IPS-NIHi7 (cell line): Measurements from ENCODE around the gene CPLX3.
A peak's percentile ranks its signal among the peaks of the same experiment; 100 is the strongest.

ENCODE experiments used
- DNase-seq: peaks from one replicate; pipeline ENCODE4 v3.0.0; 2012; ENCODE audit warnings: mixed read lengths; ENCODE audit errors: extremely low spot score

The CPLX3 gene

DNA sequence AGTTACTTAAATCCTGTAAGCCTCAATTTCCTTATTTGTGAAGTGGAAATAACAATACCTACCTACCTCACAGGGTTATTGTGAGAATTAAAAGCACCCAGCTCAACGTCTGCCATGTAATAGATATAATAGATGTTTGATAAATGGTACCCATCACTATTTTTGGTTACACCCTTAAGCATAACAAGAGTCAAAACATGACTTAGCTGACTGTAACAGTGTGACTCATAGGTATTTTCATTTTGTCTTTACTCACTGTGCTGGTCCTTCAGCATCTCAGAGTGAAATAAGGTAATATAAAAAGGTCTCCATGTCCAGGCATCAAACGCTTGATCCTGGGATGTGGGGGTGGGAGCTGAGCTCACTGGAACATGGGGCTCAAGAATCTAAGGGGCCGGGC is 3.1 kb downstream of the CPLX3 start:
- no peak for DNase-seq

DNA sequence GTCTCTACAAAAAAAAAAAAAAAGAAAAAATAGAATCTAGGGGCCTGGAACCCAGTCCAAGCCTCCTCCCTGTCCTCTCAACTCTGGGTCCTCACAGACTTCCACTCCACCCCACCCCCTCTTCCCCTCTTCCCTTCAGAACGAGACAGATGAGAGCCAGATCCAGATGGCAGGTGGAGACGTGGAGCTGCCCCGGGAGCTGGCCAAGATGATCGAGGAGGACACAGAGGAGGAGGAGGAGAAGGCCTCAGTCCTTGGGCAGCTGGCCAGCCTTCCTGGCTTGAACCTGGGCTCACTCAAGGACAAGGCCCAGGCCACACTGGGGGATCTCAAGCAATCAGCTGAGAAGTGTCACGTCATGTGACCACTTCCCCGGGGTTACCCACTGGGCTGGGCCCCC is 3.6 kb downstream of the CPLX3 start:
- no peak for DNase-seq

DNA sequence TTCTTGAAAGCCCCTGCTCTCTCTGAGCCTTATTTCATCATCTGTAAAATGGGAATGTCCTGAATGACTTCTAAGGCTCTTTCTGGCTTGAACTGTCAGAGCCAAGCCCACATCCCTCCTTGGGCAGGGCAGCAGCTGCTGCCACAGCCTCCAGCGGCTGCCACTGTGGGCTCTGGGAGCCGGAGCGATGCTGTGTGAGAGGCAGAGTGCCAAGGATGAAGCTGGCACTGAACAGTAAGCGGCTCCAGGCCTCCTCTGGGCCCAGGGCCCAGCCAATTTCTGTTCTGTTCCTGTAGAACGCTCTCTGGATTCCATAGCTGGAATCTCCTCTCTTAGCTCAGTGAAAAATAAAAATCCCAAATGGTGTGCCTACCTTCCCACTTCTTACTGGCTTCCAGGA is 4.4 kb downstream of the CPLX3 start:
- no peak for DNase-seq

DNA sequence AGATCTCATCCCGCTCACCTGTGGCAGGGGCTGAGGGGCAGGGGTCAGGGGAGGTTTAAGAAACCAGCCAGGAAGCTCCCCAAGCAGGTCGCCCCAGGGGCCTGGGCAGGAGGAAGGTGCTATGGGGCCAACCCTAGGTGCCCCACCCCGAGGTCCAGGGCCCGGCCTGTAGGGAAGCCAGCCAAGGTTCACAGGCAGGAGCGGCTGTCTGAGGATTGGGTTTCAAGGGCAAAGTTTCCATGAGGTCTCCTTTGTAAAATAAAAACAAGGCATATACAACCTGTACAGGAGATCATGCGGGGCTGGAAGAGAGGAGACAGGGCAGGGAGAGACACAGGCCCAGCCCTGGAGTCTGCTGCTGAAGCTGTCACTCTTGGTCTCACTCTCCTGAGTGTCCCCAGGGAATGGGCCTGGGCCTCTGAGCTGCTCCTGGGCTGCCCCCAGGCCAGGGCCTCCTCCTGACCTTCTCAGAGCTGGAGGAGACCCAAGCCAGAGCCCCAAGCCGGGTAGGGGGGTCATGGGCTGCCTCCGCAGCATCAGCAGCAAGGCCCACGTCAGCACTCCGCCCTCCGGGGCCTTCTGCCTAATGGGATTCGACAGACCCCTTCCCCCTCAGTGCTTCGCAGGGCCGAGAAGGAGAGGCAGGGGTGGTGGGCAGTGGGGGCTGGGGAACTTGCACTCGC is 5.5 kb downstream of the CPLX3 start:
- no peak for DNase-seq

DNA sequence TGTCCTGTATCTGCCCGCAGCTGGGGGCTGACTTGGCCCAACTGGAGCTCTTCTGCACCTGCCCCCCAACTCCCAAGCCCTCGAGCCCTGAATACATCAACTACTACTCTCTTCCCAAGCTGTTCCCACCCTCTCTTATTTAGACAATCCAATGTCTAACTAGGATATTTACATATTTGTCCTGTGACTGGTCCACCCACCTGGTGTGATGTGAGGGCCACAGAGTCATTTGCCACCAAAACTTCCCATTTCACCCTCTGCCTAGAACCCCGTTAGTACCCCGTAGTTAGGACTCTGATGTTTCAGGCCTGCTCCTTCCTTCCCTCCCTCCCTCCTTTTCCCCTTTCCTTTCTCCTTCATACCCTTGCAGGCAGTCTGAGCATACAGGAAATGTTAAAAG is 6.4 kb downstream of the CPLX3 start:
- DNase-seq, result no peak

DNA sequence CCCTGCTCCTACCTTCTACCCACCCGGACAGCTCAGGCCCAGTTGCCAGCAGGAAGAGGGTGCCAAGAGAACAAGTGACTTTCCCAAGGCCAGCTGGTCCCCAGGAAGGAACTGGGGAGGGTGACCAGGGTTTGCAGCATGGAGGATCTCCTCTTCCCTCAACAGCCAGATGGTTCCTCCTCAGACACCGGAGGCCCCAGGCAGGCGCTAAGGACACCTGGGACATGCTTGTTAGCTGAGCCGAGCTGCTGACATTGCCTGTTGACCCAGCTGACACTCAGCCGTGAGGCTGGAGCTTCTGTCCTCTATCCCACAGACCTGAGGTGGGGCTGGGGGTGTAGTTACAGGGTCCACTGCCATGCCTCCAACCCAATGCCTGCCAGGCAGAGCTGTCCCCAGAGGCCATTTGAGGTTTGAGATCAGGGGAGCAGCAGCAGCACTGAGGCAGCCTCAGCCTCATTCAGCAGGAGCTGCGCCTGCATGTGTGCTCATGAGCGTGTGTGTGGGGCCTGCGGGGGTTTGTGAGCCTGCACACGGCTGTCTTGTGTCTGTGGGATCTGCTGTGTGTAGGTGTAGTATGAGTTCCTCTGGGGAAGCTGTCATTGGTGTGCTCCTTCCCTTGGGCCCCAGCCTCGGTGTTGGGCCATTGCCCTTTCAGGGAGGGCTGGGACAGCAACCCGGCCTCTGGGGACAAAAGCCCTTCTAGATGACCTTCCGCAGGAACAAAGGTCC is 7.1 kb downstream of the CPLX3 start:
- DNase-seq, result no peak

DNA sequence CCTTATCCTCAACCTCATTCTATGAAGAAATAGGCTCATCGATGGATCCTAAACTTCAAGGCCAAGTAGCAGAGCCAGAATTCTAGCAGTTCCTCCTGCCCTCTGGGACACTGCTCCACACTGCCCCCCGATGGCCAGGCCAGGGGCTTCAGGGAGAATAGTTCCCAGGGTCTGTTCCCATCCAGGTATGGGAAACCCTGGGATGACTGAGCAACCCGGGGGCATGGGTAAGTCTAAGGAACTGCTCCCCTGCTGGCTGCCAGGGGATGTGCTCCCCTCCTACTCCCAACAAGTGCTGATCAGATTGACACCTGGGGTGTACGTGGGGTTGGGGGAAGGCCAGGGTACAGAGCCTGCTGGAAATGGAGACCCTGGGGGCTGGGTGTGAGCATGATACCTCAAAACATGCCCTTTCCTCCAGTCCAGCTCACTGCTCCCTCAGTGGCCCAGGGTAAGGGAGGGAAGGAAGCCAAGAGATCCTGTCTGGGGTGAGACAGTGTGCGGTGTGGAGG is 8.9 kb downstream of the CPLX3 start:
- peak; percentile 97 for DNase-seq

DNA sequence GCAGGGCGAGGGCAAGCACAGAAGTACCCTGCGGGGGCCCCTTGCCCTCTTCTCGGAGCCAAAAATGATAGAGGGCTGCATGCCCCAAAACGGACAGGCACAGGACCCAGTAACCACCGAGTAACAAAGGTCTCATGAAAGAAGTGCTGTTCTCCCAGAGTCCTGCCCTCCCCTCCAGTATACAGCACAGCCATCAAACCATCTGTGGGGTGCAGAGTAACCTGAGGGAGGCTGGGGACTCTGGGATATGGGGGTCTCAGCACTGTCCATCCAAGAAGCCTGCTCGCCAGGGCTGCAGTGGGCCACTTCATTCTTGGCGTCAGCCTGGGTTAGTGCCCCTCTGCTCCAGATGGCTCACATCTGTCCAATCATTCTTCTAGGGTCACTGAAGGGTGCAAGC is 10.4 kb downstream of the CPLX3 start:
- DNase-seq, result no peak

DNA sequence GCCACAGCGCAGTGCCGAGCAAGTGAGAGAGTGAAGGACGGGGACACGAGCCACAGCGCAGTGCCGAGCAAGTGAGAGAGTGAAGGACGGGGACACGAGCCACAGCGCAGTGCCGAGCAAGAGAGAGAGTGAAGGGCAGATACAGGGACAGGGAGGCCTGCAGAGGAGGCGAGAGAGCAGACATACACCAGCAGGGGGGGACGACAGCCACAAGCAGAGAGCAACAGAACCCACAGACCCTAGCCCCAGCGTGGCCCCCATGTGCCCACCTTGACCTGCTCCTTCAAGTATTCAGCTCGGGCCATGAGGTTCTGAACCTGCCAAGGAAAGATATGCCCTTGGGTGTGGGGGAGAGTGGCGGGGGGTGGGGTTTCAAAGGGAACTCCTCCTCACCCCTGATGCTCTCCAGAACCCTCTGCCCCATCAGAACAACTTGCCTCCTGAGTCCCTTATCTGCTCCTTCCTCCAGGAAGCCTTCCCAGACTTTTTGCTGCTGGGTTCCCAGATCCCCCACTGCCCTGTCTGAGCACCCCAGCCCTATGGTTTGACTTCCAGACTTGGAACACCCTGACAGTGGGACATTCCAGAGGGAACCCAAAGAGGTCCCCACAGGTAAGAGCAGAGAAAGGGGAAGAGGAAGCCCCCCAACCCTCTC is 11.2 kb downstream of the CPLX3 start:
- DNase-seq, result no peak

DNA sequence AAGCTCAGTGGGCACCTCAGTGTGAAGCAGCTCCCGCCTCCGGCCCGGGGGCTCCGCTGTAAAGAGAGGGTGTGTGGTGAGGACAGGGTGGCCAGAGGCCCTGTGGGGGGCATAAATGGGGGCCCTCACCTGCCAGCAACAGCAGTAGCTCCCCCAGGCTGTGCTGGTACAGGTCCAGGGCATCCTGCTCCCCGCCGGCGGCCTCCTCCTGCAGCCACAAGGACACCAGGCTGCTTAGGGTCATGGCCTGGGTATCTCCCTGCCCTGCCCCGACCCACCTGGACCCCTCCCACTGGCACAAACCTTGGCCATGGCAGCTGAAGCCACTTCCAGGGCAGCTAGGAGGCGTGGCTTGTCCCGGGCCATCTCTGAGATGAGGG is 11.7 kb downstream of the CPLX3 start:
- no peak for DNase-seq

DNA sequence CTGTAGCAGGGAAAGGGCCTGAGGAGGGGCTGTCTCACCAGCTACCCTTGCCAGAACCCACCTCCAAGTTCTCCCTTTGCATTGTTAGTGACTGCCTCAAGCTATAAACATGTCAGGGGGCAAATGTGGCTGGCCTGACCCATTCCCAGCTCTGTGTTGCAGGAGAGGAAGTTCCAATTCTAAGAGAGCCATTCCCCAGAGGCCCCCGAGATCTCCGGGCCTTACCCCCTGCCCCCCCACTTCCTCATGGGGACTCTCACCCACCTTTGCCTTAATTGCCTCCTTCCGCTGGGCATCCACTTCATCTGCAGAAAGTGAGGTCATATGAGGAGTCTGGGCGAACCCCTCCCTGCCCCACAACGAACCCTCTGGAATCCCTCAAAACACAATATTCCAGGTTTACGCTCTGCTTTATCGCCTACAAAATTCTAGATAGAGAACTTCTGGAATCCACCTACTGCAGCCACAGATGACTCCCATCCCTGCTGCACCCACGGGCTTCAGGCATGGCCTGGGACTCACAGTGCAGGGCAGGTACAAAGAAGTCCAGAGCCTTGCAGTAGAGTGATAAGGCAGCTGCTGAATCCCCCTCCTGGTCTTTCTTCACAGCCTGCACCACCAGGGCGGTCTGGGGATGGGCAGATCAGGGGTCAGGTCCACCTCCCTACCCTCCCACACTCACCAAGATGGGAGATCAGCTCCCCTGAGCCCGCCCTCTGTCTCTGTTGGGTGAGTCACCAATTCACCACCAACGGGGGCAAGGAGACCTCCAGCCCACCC is 12.5 kb downstream of the CPLX3 start:
- no peak for DNase-seq

DNA sequence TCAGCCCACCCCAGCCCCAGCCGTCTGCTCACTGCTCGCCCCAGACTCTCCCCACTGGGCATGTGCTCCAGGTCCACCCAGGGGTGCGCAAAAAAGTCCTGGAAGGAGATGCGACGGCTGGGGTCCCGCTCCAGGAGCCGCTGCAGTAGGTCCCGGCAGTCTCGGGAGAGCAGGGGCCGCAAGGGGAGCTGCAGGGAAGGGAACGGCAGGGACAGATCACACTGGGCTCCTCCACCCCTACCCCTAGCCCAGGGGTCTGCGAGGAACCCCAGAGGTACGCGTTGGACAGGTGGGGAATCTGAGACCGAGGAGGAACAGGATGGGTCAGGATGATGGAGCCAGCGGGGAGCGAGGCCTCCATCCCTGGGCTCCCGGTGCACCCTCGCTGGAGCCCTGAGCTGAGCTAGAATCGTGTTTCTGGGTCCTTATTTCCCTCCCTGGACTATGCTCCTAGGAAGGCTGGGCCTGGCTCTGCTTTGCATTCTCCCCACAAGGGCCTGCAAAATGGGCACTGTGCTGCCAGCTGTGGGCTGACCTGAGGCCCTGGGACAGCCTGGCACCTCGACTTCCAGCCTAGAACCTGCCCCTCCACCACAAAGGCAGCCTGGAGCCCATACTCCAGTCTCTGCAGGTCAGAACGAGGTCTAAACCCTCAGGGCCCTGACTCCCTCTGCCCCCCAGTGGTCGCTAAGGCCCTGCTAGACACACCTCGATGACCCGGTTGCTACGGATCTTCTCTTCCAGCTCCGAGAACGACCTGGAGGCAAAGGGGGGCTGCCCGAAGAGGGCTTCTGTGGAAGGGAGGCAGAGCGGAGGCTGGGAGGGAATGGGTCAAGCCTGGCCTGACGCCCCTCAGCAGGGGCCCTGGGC is 13.3 kb downstream of the CPLX3 start:
- DNase-seq, result peak; percentile 47

DNA sequence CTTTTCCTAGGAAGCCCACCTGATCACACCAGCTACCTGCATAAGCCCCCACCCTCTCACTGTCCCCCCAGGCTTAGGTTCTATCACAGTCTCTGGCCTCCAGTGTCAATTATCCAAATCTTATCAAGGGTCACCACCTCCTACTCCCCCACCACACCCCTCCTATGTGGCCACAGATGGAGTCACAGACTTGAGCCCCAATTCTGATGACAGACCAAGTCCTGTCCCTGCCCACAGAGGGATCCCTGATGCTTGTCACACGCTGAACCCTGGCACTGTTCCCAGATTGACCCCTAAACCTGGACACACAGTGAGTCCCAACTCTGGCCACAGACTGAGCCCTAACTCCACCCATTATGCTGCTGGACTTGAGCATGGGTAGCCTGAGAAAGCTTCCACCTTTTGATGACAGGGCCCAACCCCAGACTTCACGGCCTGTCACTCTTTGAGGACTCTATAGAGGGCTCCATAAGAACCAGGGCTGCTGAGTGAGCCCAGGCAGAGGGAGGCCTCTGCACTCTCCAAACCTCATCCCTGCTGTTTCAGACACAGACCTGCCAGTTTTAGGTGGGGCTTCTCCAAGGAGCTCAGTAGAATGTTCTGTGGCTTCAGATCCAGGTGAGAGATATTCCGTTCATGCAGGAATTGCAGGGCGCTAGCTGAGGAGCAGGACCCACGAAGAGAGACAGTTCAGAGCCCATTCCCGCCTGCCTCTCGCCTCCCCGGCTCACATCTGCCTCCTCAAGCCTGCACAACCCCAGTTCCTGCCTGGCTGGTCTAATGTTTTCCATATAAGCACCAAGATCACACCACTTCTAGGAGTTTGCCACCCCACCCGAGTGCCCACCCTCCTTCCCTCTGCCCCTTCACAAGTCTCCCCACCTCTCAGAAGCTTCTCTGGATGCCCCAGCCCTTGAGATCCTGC is 14.7 kb downstream of the CPLX3 start:
- no peak for DNase-seq

DNA sequence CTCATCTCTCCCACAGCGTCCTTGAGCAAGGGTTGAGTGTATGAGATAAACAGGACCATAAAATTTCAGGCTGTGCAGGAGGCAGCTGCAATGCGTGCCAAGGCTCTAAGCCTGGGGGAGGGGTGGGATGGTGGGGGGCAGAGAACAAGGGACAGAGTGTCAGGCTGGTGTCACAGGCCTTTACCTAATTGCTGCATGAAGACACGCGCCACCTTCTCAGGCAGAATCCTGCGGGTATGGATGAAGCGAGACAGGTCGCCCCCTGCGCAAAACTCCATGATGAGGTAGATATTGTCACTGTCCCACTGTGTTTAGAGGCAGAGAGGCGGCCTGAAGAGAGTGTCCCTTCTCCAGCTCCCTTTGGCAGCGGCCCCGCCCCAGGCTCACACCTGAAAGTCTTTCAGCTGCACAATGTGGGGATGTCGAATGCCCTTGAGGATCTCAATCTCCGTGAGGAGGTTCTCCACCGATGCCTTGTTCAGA is 15.5 kb downstream of the CPLX3 start:
- DNase-seq, result no peak

DNA sequence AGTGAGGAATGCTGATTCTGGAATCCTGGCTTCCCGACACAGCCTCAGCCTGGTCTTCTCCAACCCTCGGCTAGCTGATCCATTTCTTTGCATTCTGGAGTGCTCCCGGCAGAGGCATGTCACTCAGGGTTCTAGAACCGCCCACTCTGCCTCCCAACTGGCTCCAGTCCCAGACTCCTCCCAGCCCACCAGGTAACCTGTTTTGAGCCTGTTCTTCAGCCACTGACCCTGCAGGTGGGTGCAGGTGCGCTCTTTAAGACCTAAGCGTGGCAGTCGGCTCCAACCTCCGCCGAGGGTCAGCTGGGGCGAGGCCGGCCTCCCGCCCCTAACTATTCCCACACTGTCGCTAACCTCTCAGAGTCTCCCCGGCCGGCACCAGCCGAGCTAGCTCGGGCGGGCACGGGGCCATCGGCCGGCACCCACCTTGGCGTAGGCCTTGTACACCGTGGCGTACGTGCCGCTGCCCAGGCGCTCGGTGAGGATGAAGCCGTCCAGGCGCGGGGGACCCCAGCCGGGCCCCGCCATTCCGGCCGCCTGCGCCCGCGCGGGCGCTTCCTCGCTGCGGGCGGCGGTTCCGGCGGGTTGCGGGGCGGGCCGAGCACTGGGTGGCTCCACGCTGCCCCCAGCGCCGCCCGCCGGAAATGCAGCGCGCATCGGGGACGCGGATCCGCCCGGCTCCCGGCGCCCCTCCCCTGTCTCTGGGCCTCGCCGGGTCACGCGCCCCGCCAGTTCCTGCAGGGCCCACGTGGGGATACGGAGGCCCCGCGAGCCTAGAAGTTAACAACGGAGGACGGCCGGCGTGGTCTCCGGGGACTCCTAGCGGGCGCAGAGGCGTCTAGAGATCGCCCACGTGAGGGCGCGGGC is 16.4 kb downstream of the CPLX3 start, which contains the start of gene ULK3:
Gene ULK3 (minus strand): TSS at position 576 of the 864 bp plus-strand sequence. CDS start 51 bp downstream, at position 525.
- peak; percentile 96 for DNase-seq

DNA sequence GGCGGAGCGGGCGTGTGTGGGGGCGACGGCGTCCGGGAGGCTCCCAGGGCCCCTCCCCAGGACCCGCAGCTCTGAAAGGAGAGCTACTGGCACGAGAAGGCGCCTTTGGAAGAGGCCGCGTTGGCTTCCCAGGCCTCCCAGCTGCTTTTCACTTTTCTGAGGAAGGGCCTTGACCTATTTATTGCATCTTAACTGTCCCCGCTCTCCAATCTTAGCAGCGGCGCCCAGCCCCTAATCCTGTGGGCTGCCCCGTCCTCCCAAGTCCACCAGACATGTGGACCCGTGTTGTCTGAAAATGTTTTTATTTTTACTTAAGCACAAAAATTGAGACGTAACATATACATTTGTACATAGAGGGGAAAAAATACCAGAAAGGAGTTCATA is 17.0 kb downstream of the CPLX3 start:
- no peak for DNase-seq

DNA sequence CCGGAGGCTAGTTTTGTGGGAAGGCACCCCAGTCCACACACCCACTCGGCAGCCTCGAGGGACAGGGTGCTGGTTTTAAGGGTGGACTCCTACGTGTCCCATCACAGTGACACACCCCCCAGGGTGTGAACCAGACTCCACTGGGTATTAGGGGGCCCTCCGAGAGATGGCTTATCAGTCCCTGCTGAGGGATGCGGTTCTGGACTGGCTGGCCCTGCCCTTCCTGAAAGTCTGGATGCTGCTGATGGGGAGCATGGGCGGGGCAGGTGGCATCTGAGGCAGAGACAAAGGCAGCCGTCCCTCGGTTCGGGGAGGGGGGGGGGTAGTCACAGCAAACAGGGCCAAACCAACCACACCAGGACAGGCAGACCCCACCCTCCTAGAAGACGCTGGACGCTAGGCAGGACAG is 17.5 kb downstream of the CPLX3 start:
- DNase-seq, result no peak

DNA sequence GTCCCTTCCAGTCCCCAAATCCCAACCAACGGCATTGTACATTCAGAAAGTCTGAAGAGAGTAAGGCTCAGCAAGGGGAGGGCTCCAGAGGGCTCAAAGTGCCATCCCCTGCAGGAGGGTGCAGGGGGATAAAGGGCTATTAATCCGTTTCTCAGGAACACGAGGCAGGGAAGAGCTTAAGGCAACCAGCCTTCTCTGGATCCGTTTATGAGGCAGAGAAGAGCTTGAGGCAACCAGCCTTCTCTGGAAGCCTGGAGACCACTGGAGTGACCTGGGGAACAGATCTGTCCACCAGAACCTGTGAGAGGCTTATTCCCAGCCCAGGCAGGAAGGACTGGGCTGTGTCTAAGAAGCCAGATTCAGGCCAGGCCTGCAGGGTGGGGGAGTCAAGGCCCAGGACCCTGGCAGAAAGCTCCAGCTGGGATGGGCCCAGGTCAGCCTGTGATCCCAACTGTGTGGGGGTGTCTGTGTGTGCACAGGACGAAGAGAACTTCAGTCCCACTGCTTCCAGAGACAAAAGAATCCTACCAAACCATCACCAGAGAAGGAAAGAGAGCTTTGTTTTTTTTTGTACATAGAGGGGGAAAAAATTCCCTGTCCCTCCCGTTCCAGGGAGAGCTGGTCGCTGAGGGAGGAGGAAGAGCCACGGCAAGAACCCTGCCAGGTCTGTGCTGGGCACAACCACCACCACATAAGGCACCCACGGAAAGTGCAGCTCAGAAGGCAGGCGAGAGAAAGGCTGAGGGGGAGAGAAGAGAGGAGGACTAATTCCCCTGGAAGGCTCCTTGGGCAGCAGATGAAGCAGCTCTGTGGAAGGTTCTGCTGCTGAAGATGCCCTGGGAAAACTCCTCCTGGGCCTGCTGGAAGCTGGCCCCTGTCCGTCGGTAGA is 18.1 kb downstream of the CPLX3 start:
- DNase-seq, result no peak
